SH-SY5Y (cell line): ENCODE results near the gene GAS2L2.

Experiments
- GATA2 ChIP-seq: IDR thresholded peaks from 2 replicates; pipeline ENCODE4 v1.6.1; 2011; ENCODE audit warnings: mild to moderate bottlenecking, low read depth, low read length
- GATA3 ChIP-seq: IDR thresholded peaks from 2 replicates; pipeline ENCODE4 v1.6.1; 2011; ENCODE audit warnings: low read depth, mild to moderate bottlenecking, low read length, moderate library complexity

Gene GAS2L2

DNA sequence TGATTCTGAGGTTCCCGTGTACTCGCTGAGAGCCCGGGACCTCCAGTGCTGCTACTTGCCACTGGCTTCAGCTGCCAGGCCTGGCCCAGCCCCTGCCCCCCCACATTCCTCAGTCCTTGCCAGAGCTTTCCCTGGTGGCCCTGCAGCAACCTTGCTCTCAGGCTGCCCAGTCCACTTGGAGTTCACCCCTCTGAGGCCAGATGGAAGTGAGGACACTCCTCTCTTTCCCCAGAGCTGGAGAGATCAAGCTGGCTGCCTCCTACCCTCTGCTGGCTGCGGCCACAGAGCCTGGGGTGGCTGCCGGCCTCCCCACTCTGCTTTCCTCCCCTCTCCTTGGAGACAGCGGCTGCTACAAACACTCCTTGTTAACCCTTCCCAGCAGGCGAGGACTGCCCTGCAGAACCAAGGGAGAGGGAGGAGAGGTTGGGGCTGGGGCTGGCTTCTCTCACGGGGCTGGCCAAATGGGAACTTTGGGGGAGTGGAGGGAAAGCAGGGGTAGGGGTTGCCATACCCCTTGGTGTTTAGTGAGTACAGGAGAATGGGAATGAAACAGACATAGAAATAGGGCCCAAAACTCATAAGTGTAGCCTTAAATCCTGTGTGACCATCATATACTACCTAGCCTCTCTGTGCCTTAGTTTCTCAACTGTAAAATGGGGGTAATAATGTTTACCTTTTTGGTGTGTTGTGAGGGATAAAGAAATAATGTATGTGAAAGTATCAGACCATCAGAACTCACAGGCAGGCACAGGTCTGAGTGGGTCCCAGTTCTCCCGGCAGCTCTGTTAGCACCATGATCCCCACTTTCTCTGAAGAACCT, at the start of gene GAS2L2:
Gene GAS2L2, minus strand, starts transcription at position 295 of the 820 bp plus-strand sequence. CDS start 389 bp downstream, outside the sequence.
- TF ChIP-seq GATA2 (no peak), GATA3 (no peak)

DNA sequence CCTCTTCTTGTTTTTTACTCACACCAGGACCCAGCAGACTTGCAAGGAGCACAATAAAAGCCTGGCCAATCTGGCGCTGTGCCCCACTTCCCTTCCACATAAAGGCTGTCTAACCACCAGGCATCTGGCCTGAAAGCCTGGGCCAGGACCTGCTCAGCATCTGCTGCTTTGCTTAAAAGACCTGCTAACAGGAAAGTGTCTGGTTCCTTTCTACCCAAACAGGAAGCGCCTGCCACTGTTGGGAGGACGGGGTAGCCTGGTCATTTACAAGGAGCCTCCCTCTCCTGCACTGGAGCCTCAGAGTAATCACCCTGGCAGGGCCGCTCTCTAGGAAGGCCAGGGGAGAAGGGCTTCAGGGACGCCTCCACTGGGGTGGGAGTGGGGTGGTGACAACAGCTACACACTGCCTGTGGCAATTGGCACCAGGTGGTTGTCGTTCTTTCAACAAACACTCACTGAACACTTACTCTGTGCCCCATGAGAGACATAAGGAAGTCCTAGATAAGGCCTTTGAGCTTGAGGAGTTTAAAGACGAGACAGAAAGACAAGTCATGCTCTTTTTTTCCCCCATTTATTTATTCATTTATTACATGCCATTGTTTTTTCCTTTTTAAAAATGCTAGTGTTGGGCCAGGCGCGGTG, 48.7 kb upstream of the GAS2L2 start:
- no peak for TF ChIP-seq GATA3
- TF ChIP-seq GATA2 = no peak

DNA sequence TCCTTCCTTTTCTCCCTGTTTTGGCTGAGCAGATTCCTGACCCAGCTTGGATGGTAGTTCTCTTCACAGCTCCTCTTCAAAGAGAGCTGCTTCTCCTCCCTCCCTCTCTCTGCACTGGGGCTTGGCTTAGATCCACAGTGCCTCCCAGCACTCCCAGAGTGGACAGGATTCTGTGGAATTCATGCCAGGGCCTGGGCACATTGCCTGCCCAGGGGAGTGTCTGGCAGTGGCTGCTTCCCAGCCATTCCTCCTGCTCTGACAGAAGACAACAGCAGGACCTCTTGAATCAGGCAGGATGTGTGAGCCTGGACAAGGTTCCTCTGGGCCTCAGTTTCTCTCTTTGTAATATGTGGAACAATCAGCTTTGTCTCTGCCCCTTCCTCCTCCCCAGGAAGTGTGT, 46.9 kb upstream of the GAS2L2 start:
- TF ChIP-seq GATA2 (no peak), GATA3 (no peak)

DNA sequence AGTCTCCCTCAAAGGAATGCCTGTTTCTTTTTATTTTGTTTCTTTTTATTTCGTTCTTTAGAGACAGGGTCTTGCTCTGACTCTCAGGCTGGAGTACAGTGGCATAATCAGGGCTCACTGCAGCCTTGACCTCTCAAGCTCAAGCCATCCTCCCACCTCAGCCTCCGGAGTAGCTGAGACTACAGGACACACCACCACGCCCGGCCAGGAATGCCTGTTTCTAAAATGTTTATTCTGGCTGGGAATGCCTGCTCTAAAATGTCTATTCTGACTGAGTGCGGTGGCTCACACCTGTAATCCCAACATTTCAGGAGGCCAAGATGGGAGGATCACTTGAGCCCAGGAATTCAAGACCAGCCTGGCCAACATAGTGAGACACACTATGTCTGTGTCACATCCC, 44.9 kb upstream of the GAS2L2 start:
- TF ChIP-seq GATA2 (no peak), GATA3 (no peak)

- TF ChIP-seq GATA3 (no peak), GATA2 (no peak)
Measured at GRCh38 chr17:35797370-35797769, 44.3 kb upstream of the GAS2L2 start.

DNA sequence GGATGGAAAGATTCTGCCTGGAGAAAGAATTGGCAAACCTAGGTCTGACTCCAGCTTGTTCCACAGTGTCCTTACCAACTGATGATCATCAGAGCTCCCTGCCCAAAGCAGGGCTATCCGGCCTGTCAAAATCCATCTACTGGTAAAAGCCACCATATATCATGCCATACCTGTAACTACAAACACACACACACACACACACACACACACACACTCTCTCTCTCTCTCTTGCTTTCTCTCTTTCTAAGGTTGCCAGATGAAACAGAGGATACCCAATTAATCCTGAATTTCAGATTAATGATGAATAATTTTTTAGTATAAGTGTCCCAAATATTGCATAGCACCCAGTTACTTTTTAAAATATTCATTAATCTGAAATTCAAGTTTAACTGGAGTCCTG, 43.9 kb upstream of the GAS2L2 start:
- TF ChIP-seq GATA3 = no peak
- no peak for TF ChIP-seq GATA2

DNA sequence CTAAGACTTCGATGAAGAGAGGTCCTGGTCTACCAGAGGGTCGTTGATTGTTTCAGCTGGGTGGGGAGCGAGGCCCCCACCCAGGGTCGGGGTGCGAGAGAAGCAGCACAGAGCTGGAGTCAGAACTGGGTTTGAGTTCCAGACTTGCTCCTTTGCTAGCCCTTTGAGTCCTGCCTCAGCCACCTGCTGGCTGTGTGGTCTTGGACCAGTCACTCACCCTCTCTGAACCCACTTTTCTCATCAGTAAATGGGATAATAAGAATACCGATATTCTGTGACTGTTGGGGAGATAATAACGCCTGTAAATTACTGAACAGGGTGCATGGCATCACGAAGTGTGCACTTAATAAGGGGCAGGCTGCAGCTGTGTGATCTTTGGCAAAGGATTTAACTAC, 42.8 kb upstream of the GAS2L2 start:
- TF ChIP-seq GATA2 (no peak), GATA3 (no peak)

- TF ChIP-seq GATA3 (no peak), GATA2 (no peak)
Measured at GRCh38 chr17:35795007-35795870, 42.2 kb upstream of the GAS2L2 start, which contains the start of gene MMP28. MMP28 (minus strand) TSS chr17:35795641; CDS start chr17:35795377, 264 bp downstream.

DNA sequence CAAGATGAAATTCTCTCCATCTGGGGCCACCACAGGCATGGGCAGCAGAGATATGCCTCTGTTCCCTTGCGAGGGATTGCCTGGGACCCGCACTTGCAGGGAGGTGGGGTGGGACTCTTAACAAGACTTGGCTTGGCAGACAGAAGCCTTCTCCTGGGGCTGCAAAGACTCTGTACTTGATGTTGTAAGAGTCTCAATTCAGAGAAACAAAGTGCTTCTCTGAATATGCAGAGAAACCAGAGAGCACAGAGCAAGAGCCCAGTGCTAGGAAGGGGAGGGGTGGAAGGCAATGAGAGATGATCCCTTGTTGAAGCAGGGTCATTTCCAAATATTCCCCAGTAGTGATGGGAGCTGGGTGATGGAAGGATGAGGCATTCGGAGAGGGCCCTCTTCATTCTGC, 40.2 kb upstream of the GAS2L2 start:
- TF ChIP-seq GATA3 = no peak
- no peak for TF ChIP-seq GATA2

- no peak for TF ChIP-seq GATA3
- TF ChIP-seq GATA2 = no peak
Measured at GRCh38 chr17:35791681-35792350, 38.8 kb upstream of the GAS2L2 start.

DNA sequence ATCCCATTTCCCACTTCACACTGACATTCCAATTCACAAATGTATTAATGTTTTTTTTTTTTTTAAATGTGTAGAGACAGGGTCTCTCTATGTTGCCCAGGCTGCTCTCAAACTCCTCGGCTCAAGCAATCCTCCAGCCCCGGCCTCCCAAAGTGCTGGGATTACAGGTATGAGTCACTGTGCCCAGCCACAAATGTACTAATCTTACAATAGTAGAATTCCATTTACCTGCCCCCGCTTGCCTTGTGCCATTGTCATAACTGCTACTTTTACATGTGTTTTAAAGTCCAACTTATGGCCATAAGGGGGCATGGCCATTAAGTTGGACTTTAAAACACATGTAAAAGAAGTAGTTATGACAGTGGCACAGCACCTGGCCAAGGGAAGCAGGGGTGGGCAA, 37.8 kb upstream of the GAS2L2 start:
- TF ChIP-seq GATA3 (no peak), GATA2 (no peak)

DNA sequence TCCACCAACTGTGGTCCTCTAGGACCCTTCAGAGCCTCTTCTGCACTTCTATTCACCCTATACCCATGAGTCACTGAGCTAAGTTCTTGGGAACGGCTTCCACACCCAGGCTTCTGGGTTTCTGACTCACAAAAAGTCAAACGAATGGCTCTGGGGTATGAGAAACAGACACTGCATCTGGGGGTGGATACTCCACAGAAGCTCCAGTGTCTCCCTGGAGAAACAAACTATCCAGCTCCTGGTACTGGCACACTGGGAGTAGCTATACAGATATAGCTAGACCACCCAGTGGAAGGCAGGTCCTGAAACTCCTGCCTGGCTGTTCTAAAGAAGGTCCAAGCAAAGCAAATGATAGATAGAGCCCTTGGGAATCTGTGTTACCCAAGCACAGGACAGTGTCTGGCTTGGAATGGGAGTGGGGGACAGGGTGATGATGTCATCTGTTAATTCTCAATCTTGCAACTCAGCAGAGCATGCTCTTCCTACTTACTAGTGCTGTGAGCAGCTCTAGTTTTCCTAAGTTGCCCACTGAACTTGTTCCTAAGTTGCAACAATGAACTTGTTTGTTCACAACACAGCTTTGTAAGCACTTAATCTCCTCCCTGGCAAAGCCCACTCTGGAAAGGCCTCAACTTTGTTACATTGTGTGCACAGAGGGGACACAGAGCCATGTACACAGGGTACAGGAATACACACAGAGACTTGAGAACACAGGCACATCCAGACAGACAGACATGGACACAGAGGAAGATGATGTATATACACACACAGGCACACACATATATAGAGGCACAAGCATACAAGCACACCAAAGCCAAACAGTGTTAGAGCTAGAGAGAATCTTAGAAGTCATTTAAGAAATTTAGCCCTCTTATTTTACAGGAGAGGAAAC, 35.7 kb upstream of the GAS2L2 start:
- TF ChIP-seq GATA3 = no peak
- TF ChIP-seq GATA2 = no peak

- TF ChIP-seq GATA3 (peak; percentile 89), GATA2 (peak; percentile 99)
Measured at GRCh38 chr17:35786941-35787432, 33.9 kb upstream of the GAS2L2 start.
